Muscle of back (tissue), 11 donors: Measurements from ENCODE around the gene CUL9. TPM values are rescaled to one million over a fixed set of nuclear protein-coding genes. Genes with fewer than 3 reads are reported as not detected.
A peak's percentile ranks its signal among the peaks of the same experiment; 100 is the strongest.

Experiments
- DNase-seq, 3 donors: peaks; one replicate each; pipeline versions ENCODE4 v3.0.0 to v3.0.0-alpha.2; 2013
- polyA plus RNA-seq, 10 donors: library from polyadenylated mRNA; unstranded; fragments of 120-200 nt; gene quantifications; one replicate each; pipeline ENCODE4 v1.2.1, GENCODE V29; 2013; ENCODE audit not compliant: insufficient read length in 10 of 10

Gene CUL9
- polyA plus RNA-seq, 10 donors: 10.3 to 26.8 (median 17.4) TPM

DNA sequence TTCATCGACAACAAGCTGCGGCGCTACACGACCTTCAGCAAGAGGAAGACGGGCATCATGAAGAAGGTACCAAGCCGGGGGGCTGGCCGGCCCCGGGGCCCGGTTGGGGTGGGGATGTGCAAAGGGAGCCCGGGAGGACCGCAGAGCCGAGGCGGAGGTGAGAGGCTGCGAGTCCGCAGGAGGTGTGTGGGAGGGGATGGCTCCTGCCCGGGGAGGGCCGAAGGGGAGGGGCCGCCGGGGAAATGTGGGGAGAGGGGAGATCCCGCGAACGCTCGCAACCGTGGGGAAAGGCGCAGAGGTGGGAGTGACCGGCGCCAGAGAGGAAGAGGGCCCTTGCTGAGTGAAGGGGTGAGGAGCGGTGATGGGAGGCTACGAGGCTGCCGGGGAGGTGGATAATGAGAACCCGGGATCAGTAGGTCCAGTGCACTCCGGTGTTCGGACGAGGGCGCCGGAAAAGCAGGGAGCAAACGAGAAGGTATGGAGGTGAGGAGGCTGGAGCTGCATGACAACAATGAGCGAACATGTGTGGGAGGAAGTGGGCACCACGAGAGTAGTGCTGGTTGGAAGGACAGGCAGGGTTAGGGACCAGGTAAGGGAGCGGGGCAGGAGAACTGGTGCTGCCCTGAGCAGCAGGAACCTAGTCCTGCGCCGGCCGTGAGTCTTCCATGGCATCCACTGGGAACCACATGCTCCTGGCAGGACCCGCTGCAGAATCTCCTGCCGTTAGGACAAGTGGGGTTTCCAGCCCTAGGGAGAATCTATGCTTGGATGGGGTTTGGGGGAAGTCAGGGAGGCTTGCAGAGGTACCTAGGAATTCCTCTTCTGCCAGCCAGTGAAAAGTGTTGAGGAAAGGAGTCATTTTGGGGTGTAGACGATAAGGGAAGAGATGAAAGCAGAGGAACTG is 9.6 kb upstream of the CUL9 start:
- peak in 2 of 3 donors; percentile 42 to 76 for DNase-seq

DNA sequence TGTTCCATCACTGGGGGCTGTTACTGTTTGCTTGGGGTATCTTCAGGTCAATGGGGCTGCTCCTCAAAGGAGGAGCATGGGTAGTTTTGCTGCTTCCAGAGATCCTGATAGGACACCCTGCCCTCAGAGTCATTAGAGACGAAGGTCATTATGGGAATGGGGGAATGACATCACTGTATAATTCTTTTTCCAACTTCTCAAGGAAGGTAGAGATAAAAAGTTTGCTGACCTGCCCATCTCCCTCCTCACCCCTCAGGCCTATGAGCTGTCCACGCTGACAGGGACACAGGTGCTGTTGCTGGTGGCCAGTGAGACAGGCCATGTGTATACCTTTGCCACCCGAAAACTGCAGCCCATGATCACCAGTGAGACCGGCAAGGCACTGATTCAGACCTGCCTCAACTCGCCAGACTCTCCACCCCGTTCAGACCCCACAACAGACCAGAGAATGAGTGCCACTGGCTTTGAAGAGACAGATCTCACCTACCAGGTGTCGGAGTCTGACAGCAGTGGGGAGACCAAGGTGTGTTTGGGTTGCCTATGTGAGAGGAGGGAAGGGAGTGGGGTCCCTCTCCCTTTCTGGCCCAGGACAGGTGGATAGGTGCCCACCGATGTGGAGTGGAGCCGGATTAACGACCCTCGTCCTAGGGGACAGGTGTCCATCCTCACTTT is 8.3 kb upstream of the CUL9 start:
- DNase-seq: no peak

DNA sequence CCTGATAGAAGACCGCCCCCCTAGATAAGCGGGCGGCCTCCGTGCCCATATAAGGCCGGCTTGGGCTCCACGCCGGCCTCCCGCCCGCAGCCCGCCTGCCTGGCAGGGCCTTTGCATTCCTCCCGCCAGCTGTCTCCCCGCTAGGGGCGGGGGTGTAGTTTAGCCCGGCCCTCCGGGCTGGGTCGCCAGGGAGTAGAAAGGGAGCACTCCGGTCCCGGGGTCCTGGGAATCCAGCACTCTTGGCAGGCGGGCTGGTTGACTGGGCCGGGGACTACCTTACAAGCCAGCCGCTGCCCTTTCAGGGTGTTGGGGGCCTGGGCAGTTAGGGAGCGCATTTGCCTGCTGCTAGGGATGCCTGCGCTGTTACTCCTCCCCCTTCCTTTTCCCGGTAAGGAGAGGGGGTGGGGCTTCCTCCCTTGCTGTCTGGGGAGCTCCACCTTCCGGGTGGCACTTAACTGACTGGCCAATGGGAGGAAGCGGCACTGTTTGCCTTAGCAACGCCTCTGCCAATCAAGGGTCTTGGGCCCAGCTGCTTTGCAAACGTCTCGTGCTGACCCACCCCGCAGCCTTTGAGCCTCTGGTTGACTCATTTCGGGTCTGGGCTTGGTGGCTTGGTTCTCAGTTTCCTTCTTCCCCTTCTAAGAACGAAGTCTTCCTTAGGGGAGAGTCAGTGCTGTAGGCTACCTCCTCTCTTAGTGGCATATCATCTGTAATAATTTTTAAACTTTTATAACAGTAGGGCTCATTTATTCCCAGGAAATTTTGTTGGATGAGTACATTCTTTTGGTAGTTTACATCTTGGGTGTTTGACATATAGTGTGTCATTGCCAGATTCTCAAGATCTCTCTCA is 7.5 kb upstream of the CUL9 start:
- peak; percentile 97 to 99 (median 99) for DNase-seq

DNA sequence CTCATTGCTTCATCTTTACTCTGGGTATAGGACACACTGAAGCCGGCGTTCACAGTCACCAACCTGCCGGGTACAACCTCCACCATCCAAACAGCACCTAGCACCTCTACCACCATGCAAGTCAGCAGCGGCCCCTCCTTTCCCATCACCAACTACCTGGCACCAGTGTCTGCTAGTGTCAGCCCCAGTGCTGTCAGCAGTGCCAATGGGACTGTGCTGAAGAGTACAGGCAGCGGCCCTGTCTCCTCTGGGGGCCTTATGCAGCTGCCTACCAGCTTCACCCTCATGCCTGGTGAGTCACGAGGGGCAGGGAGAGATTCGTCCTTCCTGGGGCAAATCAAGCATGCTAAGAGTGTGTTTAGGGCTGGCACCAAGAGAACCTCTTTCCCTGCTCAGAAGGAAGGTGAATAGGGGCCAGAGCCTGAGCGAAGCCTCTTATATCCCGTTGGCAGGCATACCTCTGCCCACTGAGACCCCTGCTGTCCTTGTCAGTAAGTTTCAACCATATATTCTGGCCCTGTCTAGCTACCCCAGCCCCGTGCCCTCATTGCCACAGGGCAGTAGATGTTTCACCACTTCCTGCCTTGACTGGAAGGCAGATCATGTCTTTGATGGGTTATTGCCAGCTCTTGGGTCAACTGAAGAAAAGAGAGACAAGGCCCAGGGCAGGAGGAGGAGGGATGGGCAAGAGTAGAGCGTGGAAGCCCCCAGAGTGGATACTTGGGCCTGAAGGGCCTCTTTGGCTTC is 6.1 kb upstream of the CUL9 start:
- no peak for DNase-seq

DNA sequence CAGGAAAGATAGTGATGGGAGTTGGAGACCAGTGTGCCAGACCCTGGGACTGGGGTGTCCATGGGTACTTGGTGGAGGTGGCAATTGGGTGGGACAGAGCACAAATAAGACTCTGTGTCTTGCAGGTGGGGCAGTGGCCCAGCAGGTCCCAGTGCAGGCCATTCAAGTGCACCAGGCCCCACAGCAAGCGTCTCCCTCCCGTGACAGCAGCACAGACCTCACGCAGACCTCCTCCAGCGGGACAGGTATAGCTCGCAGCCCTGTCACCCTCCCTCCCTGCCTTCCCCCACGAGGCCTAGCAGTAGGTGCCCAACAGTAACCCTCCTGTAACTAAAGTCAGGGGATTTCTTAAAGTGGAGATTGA is 5.6 kb upstream of the CUL9 start:
- no peak for DNase-seq

DNA sequence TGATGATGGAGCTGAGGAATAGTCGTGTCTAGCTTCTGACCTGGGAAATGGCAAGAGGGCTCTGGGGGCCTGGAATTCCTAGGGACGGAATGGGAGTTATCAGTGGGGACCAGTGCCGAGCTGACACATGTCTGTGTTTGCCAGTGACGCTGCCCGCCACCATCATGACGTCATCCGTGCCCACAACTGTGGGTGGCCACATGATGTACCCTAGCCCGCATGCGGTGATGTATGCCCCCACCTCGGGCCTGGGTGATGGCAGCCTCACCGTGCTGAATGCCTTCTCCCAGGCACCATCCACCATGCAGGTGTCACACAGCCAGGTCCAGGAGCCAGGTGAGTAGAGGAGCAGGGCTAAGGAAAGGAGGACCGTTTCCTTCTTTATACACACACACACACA is 3.8 kb upstream of the CUL9 start:
- DNase-seq: no peak

DNA sequence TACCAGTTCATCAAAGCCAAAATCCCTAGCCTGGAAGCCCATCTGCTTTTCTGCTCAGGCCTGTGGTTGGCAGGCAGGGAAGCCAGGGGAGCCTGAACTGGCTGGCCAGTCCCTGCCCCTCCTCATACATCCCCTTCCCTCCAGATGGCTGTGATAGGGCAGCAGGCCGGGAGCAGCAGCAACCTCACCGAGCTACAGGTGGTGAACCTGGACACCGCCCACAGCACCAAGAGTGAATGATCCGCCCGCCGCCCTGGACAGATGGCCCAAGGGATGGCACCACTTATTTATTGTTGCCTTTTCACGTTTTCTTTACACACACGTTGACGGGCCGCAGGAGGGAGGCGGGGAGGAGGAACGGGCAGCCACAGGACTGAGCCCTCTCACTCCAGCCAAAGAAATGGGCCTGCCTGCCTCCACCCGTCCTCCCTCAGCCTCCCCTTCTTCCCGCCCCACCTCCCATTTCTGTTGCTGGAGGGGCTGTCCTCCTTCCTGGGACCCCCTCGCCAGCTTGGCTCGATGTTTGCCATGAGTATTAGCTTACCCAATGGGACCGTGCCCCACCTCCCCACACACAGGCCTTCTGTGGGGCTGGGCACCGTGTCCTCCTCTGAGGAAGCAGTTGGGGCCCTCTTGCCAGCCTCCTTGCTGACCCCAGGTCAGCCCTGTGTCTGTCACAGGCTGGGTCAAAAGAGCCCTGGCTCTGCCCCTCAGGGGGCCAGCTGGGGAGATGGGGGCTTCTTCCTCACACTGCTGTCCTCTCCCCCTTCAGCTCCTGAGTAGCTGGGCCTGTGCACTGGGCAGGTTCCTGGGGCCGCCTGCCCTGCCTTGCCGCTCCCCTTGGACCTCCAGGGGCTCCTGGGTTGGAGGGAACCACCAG is 2.8 kb upstream of the CUL9 start:
- DNase-seq: no peak

DNA sequence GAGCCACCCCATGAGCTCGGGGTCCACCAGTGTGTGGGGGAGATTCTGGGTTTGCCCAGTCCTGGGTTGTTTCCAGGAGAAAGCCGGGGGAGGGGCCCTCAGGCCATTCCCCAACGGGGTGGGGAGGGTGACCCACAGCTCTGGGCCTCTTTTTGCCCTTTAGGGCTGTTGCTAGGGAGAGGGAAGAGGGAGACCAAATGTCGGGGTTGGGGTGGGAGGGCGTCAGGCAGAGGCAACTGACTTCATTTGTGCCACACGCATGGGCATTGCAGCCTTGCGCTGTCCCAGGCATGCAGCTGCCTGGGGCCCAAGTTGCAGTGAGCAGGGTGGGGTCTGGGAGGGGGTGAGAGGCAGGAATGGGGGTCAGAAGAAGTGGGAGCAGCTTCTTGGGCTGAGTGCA is 1.9 kb upstream of the CUL9 start:
- no peak for DNase-seq

DNA sequence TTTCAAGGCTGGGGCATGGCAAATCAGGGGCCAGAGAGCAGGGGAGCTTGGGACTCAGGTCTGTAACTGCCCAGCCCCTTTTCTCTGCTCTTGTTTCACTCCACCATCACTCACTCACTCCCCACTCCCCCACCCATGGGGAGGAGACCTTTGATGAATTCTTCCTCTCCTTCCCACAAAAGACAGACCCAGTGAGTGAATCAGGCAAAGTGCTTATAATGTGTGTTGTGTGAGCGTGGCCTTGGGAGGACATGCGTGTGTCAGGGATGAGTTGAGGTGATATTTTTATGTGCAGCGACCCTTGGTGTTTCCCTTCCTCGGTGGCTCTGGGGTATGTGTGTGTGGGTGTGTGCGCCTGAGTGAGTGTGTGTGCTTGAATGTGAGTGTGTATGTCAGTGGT is 1.0 kb upstream of the CUL9 start:
- peak in 1 of 3 donors; percentile 25 for DNase-seq

DNA sequence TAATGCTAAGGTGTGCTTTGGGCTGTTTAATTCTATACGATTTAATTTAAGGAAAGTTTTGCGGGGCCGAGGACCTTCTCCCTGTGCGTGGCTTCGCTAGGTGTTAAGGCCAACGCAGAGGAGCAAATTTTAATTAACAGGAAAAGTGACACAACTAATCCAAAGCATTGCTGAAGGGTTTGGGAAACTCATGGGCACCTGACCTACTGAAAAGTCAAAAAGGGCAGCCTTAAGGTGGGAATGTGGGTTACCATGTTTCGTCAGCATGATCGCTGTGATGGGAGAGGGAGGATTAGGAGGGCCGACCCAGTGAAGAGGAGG is 415 bp upstream of the CUL9 start:
- DNase-seq: no peak

DNA sequence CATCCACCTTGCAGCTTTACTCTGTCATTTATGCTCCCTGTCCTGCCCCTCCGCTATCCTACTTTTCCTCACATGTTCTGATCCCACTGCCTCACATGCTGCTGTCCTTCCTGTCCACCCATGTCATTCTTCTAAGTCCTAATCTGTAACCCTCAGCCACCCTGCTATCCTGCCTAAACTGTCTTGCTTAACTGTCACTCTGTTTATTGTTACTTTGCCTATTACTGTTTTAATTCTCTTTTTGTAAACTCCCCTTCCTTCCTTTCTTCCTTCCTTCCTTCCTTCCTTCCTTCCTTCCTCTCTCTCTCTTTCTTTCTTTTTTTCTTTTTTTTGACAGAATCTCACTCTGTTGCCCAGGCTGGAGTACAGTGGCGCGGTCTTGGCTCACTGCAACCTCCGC is 1.4 kb downstream of the CUL9 start:
- no peak for DNase-seq

DNA sequence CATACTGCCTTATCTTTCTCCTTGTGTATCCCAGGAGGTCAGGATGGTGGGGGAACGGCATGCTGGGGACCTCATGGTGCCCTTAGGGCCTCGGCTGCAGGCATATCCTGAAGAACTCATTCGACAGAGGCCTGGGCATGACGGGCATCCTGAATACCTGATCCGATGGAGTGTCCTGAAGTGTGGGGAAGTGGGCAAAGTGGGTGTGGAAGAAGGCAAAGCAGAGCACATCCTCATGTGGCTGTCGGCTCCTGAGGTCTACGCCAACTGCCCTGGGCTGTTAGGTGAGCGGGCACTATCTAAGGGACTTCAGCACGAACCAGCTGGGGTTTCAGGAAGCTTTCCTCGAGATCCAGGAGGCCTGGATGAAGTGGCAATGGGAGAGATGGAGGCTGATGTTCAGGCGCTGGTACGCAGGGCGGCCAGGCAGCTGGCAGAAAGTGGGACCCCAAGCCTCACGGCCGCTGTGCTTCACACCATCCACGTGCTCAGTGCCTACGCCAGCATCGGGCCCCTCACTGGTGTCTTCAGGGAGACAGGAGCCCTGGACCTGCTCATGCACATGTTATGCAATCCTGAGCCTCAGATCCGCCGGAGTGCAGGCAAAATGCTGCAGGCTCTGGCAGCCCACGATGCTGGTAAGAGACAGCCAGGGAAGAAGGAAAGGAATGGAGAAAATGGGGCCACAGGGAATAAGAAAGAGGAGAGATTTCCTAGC is 2.4 kb downstream of the CUL9 start:
- DNase-seq: no peak

DNA sequence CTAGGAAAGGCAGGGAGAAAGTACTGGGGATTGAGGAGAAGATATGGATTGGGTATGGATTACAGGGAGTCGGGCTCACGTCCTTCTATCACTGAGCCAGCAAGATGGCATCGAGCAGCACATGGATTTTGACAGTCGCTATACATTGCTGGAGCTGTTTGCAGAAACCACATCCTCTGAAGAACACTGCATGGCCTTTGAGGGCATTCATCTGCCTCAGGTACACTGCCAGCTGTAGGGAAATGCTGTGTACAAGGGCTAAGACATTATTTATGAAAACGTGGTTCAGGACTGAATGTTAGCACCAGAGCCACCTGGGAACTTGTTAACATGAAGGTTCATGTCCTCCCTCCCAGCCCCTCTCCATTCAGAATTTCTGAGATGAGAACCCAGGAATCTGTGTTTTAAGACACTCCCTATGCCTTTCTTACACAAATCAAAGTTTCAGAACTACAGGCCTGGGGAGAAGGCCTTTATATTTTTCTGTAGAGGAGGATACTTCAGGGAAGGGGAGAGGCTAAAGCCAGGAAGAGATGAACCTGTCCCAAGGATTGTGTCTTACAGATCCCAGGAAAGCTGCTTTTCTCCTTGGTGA is 3.5 kb downstream of the CUL9 start:
- no peak for DNase-seq

DNA sequence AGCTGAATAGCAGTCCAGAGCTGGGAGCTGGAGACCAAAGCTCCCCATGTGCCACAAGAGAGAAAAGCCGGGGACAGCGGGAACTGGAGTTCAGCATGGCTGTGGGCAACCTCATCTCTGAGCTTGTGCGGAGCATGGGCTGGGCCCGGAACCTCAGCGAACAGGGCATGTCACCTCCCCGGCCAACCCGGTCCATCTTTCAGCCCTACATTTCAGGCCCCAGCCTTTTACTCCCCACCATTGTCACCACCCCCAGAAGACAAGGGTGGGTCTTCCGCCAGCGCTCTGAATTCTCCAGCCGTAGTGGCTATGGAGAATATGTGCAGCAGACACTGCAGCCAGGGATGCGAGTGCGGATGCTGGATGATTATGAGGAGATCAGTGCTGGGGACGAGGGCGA is 4.0 kb downstream of the CUL9 start:
- DNase-seq: no peak

DNA sequence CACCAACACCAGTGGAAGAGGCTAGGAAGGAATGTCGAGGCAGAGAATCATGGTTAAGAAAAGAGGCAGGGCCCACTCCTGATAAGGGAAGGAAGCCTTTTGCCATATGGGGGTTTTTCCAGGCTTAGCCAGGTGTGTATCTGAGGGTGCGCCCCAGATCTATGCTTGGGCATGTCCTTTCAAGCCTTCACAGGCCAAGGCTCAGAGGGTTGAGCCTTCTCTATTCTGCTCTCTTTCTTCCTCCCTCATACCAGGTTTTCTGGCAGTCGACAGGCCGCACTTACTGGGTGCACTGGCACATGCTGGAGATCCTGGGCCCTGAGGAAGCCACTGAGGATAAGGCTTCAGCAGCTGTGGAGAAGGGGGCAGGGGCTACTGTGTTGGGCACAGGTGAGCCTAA is 4.7 kb downstream of the CUL9 start:
- DNase-seq: no peak

DNA sequence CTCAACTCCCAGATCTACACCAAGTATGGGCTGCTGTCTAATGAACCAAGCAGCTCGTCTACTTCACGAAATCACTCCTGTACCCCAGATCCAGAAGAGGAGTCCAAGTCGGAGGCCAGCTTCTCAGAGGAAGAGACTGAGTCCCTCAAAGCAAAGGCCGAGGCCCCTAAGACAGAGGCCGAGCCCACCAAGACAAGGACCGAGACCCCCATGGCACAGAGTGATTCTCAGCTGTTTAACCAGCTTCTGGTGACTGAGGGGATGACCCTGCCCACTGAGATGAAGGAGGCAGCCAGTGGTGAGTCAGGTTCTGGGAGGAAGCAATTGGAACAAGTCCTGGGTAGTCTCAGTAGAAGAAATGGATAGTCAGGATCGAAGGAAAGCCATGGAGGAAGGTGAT is 5.8 kb downstream of the CUL9 start:
- DNase-seq: no peak

DNA sequence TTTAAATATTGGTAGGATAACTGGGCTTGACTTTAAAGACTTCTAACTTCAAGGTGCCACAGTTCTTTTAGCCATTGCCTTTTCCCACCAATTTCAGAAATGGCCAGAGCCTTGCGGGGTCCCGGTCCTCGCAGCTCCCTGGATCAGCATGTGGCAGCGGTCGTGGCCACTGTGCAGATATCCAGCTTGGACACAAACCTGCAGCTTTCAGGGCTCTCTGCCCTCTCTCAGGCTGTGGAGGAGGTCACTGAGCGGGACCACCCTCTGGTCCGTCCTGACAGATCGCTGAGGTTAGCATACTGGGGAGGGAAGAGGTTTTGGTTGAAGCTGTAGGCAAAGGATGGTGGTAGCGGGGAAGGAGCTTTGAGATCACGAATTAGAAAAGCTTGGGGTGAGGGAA is 6.4 kb downstream of the CUL9 start:
- no peak for DNase-seq

DNA sequence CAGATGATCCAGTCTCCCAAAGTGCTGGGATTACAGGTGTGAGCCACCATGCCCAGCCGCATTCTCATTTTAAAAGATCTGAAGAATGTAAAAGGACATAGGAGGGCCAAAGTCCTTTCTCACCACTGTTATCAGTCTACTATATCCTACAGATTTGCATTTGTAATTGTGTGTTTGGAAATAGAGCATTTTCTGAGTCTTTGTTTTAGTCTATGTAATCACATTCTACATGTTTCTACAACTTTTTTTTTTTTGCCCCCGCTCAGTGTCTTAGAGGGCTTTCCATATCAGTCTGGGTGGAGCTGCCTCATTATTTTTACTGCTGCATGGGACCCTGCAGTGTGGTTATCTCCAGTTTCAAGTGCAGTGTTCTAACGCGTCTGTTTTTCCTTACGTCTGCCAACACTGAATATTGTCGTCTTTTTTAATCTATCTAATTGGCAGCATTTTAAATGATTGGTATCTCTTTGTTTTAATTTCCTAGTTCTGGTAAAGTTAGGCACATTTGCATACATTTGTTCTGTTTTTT is 7.8 kb downstream of the CUL9 start:
- DNase-seq: no peak

DNA sequence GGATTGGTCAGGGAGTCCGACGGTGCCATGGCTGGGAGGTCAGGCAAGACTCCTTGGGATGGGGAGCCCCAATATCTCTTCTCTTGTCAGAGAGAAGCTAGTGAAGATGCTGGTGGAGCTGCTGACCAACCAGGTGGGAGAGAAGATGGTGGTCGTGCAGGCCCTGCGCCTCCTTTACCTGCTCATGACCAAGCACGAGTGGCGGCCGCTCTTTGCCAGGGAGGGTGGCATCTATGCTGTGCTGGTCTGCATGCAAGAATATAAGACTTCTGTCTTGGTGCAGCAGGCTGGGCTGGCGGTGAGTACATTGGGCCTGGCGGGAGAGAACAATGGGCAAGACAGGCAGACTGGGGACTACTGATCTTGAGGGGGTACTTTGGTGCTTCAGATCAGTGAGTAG is 10.9 kb downstream of the CUL9 start:
- DNase-seq: no peak

DNA sequence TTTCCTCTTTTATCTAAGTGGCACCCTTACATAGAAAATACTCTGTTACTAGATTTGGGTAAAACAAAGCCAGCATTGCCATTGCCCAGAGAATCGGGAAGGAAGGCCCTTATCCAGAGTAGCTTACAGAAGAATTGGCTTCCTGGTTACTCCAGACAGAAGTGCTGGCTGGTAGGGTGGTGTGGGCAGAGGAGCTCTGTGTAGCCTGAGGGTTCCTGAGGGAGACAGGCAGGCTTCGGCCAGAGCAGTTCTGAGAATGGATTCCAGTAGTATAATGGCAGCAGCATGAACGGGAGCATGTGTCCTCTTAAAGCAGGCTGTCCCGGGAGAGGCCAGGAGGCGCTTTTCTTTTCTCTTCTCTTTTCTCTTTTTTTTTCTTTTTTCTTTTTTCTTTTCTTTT is 11.9 kb downstream of the CUL9 start:
- no peak for DNase-seq
